Psoas muscle (tissue), 8 donors: ENCODE data around the gene CAPN14. TPM values are rescaled to one million over a fixed set of nuclear protein-coding genes. Genes with fewer than 3 reads are reported as not detected.

Experiments
- ATAC-seq, 4 donors: fragments of 200-7000 bp; cut with Tn5 transposase; one replicate each; pipeline ENCODE4 v1.9.1; 2020; ENCODE audit warnings: moderate library complexity in 3 of 4, mild to moderate bottlenecking in 2 of 4
- DNase-seq, 2 donors: peaks; one replicate each; pipeline ENCODE4 v3.0.0-alpha.2; 2020
- H3K27ac ChIP-seq: fragments of 200-600 bp; one replicate; pipeline ENCODE4 v1.8.0; 2022
- H3K27me3 ChIP-seq, 3 donors: fragments of 200-600 bp in 1 of 3; one replicate each; pipeline versions ENCODE4 v1.6.1 to v1.8.0; 2013 to 2022; ENCODE audit warnings: low read length in 2 of 3, mild to moderate bottlenecking in 2 of 3, moderate library complexity in 1 of 3; ENCODE audit not compliant: insufficient read depth in 3 of 3
- H3K36me3 ChIP-seq, 2 donors: fragments of 200-600 bp in 1 of 2; one replicate each; pipeline versions ENCODE4 v1.6.1 to v1.8.0; 2013 to 2022; ENCODE audit warnings: low read depth in 1 of 2, mild to moderate bottlenecking in 1 of 2, moderate library complexity in 1 of 2; ENCODE audit not compliant: insufficient read depth in 1 of 2
- H3K4me1 ChIP-seq: fragments of 200-600 bp; one replicate; pipeline ENCODE4 v1.8.0; 2022
- H3K4me3 ChIP-seq: fragments of 200-600 bp; one replicate; pipeline ENCODE4 v1.8.0; 2022; ENCODE audit warnings: mild to moderate bottlenecking
- H3K9me3 ChIP-seq: fragments of 200-600 bp; one replicate; pipeline ENCODE4 v1.8.0; 2022
- WGBS, 3 donors: extraction: QIAGEN DNeasy Blood & Tissue Kit; methylation state at CpG; one replicate each; pipeline versions ENCODE4 v1.1.6 to v1.1.7; 2013; 5-methylcytosine and 5-hydroxymethylcytosine counted together
- intact Hi-C, 2 donors: fragments of 100-400 bp; cut with DNase I; formaldehyde crosslinking; loops; one replicate each; pipeline versions ENCODE4 v1.11.0 to v1.14.2; 2022
- polyA plus RNA-seq, 3 donors: library from polyadenylated mRNA; stranded (reverse); fragments of 200-250 nt; gene quantifications; one replicate each; pipeline ENCODE4 v1.2.3, GENCODE V29; 2013
- total RNA-seq, 4 donors: library from RNA; stranded (reverse); fragmentation: NEBNext Ultra II Directional in 2 of 4; extraction: Animal tissue kit (Norgen Biotek cat#: 25700) in 2 of 4; gene quantifications; one replicate each; pipeline versions ENCODE4 v1.2.1 to v1.2.4, GENCODE V29; 2021 to 2023
- TF ChIP-seq, protein P1 (sequence below): fragments of 200-600 bp; IDR thresholded peaks from one replicate; pipeline ENCODE4 v1.8.0; 2022; ENCODE audit warnings: antibody characterized with exemption
- donor health status: healthy with polysubstance abuse.
- donor health status: DM: no; HTN: no; CAD: no; lungs with moderate emphysema.
- donor health status: Bipolar disorder and iron deficiency.
- donor health status: healthy.
- donor health status: DM: yes; HTN: yes; CAD: no.
- donor health status: DM: no; HTN: no; CAD: no.
- donor health status: DM: no; HTN: no; CAD: no.
- donor health status: DM: yes; HTN: yes; CAD: no.

CAPN14 gene
- total and polyA plus RNA-seq, 7 donors, result 0.01 to 0.13 (median 0.03) TPM; not detected in 3

DNA sequence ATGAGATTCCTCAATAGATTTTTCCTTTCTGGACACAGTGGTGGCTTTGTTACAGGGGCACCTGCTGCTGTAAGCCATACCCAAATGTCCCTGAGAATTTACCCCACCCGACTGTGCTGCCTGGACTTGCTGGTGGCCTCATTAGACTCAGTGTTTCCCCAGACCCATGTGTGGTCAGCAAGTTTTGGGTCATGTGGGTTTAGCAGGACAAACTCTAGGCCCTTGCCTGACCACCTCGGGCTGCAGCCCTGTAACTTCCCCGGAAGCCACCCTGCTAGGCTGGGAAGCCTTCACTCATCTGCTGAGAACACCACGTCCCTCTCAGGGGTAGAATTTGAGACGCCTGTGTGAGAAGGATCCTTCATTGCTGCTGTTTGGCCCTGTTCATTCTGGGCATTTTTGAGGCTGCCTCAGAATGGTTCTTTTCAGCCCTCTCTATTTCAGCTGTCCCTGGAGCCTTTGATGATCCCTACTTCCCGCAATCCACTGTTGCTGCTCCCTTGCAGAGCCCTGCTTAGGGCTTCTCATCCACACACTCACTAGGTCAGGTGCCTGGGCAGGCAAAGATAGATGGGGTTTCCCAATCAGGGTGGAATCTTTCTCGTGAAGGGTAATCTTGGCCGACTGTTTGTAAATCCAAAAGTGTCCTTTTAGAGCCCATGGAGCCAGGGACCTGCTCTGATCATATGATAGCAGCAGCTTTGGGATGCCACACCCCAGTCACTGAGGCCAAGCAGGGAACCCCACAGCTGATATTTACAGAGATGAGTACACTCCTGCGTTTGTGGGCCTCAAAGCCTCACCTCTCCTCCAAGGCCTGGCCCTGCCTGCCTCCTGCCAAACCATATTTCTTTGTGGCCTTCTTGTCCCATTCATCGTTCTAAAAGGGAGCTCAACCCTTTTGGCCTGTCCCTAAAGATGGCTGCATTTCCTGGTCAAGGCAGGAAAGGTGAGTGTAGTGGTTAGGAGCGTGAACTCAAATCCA, 23.4 kb upstream of the CAPN14 start:
- ATAC-seq (peak; percentile 25 to 63 (median 53)), DNase-seq (no peak)
- Histone ChIP-seq H3K36me3 (no peaks in the 10 kb centered on the region), H3K4me3 (no peak overlapping the region), H3K27me3 (no peaks in the 10 kb centered on the region), H3K9me3 (no peaks in the 10 kb centered on the region), H3K27ac (peak overlapping the region; percentile 84), H3K4me1 (peaks cover 37% of the 10 kb centered on the region)
- TF ChIP-seq, protein P1, sequence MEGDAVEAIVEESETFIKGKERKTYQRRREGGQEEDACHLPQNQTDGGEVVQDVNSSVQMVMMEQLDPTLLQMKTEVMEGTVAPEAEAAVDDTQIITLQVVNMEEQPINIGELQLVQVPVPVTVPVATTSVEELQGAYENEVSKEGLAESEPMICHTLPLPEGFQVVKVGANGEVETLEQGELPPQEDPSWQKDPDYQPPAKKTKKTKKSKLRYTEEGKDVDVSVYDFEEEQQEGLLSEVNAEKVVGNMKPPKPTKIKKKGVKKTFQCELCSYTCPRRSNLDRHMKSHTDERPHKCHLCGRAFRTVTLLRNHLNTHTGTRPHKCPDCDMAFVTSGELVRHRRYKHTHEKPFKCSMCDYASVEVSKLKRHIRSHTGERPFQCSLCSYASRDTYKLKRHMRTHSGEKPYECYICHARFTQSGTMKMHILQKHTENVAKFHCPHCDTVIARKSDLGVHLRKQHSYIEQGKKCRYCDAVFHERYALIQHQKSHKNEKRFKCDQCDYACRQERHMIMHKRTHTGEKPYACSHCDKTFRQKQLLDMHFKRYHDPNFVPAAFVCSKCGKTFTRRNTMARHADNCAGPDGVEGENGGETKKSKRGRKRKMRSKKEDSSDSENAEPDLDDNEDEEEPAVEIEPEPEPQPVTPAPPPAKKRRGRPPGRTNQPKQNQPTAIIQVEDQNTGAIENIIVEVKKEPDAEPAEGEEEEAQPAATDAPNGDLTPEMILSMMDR, result no peak
- WGBS, 3 donors, result 38 to 71% (median 53%) methylated on average over 11 of the region's 11 CpGs
- intact Hi-C loops, result no loop called here

DNA sequence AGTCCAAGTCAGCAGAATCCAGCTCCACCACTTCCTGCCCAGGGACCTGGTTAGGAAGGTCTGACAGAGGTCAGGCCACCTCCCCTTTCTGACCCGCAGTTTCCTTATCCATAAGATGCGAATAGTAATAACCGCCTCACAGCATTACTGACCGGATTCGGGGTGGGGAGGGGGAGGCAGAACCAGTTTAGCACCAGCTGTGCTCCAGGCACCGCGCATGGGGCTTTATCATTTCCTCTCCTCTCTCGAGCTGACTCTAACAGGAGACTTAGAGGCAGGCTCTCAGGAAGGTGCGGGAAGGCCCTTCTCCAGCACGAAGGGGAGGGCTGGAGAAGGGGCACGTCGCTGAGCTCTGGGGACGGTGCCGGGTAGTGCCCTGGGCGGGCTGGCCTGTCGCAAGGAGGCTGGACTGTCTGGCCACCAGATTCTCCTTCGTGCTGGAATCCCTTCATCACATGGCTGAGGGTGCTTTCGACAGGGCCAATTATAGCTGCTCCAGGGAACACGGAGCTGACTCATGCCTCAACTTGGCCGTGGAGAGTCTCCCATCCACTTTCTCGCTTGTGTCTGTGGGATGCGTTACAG, 22.4 kb upstream of the CAPN14 start:
- Histone ChIP-seq H3K27me3 (peaks cover 0 to 3% (median 0%) of the 10 kb centered on the region in 3 donors), H3K27ac (peak overlapping the region; percentile 84), H3K4me1 (peaks cover 40% of the 10 kb centered on the region), H3K9me3 (no peaks in the 10 kb centered on the region), H3K36me3 (no peaks in the 10 kb centered on the region), H3K4me3 (no peak overlapping the region)
- intact Hi-C loops, result loop anchor here (2.0 to 5.0 kb wide), 2 partner anchors 93 to 97 kb away; no protein-coding TSS in a partner anchor
- ATAC-seq (peak; percentile 87 to 94 (median 90)), DNase-seq (peak; percentile 73 to 89)
- TF ChIP-seq, protein P1, result no peak
- 20 to 50% (median 31%) methylated on average over 20 to 22 of the region's 22 CpGs for WGBS, 3 donors

DNA sequence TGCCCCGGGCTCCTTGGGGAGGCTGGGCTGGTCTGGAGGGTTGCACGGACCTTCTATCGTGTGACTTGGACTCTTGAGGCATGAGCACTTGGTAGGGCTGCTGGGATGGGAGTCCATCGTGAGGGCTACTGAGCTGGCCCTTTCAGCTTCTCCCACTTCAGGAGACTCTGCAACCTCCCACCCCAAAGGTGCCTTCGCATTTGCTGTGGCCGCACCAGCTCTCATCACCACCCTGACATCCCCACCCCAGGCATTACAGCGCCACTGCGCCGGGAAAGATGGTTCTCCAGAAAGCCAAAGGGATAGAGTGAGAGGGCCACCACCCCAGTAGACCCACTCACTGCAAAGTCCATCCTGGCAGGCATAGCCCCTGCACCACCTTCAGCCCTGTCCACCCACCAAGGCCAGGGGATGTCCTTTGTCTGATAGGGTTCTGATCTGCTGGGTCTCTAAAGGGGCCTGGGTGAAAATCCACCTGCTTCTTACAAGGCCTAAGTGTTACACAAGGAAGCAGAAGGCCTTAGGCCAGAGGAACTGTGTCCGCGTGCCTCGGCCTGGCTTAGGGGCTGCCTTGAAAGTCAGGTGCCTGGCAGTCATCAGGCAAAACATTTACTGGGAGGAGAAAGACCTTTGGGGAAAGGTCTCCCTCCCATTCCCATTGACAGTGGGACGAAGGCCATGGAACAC, 21.7 kb upstream of the CAPN14 start:
- intact Hi-C loops, result loop anchor here (2.0 to 5.0 kb wide), 2 partner anchors 93 to 98 kb away; no protein-coding TSS in a partner anchor
- Histone ChIP-seq H3K4me1 (peaks cover 46% of the 10 kb centered on the region), H3K36me3 (no peaks in the 10 kb centered on the region), H3K27ac (peak overlapping the region; percentile 84), H3K9me3 (no peaks in the 10 kb centered on the region), H3K4me3 (no peak overlapping the region), H3K27me3 (peaks cover 0 to 7% (median 0%) of the 10 kb centered on the region in 3 donors)
- ATAC-seq (no peak), DNase-seq (no peak)
- TF ChIP-seq, protein P1, result no peak
- 79 to 84% (median 84%) methylated on average over 13 of the region's 13 CpGs for WGBS, 3 donors

DNA sequence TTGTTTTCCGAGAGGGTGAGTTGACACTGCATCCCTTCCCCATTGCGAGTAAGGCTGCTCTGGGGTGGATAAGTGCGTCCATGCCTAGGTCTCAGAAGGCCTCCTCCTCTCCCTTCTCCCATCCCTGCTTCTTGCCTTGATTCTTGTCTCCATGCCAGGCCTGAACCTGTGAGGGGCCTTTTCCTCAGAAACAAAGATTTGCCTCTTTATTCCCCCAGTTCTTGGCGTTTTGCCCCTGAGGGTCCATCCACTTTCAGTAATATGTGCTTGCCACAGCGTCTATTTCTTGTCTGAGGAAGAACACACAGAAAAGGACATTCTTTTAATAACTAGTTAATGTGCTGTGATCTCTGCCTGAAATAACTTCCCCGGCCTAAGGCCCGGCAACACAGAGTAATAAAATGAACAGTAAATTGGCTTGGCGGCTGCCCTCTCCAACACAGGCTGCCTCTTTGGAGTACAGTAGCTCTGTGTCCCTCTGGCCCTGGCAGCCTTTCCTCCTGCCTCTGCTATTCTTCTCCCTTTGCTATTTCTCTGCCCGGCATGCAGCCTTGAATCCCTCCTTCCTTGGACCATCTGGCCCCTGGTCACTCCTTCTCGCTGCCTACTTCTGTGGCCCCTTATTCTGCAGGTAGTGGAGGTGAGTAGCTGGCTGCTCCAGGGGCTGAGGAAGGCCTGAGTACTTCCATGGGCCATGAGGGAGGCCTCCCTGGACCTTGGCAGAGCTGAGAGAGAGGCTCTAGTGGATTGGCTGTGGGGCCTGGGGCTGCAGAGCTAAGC, 21.0 kb upstream of the CAPN14 start:
- no peaks in the 10 kb centered on the region for H3K36me3 ChIP-seq
- DNase-seq, result no peak
- WGBS, 3 donors, result 62 to 82% (median 75%) methylated on average over 10 of the region's 10 CpGs
- no peaks in the 10 kb centered on the region for H3K9me3 ChIP-seq
- peaks cover 50% of the 10 kb centered on the region for H3K4me1 ChIP-seq
- no peak for ATAC-seq
- peaks cover 0 to 9% (median 0%) of the 10 kb centered on the region in 3 donors for H3K27me3 ChIP-seq
- peak overlapping the region; percentile 84 for H3K27ac ChIP-seq
- TF ChIP-seq, protein P1, result no peak
- no peak overlapping the region for H3K4me3 ChIP-seq
- intact Hi-C loops, result loop anchor here (2.0 to 5.0 kb wide), 2 partner anchors 94 to 98 kb away; no protein-coding TSS in a partner anchor
